ENCODE data around the gene TSPAN3.
A peak's percentile ranks its signal among the peaks of the same experiment; 100 is the strongest.

The TSPAN3 gene

GRCh38 chr15:77083381-77084160, 12.7 kb upstream of the TSPAN3 start:
- H3K4me3 ChIP-seq (ENCODE audit: low read depth, low read length), result peak overlapping the region; percentile 27
- ChIA-PET POLR2A (interaction anchor here (0.7 kb wide), 1 partner anchor 38 kb away, joined by 3 read pairs; no protein-coding TSS in a partner anchor), CTCF (no interaction called here)
- DNase-seq (ENCODE audit: low read depth, low spot score), result no peak
- TF ChIP-seq CTCF (IDR thresholded peaks at IDR 0.05; ENCODE audit: insufficient read depth, low read length, missing control alignments), result no peak

DNA sequence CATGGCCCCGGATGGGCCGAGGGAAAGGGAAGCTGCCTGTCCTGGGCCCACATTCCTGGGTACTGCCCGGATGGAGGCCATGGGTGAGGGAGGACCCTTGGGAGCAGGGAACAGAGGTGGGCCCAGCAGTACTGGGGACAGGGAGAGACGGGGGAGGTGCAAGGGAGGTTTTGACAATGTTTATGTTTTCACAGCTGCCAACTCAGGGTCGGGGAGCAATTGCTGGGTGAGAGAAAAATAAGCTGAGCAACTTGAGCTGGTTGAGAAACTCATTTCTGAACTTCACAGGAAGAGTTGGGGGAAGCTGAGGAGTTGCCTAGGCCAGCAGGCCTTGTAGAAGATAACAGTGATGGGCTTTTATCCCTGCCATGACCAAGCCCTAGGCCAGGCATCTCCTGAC, 11.1 kb upstream of the TSPAN3 start:
- no peak for TF ChIP-seq CTCF (IDR thresholded peaks at IDR 0.05; ENCODE audit: insufficient read depth, low read length, missing control alignments)
- CTCF ChIA-PET, result interaction anchor here (1.5 to 1.7 kb wide), 2 partner anchors 25 to 461 kb away, joined by 3 to 7 read pairs; no protein-coding TSS in a partner anchor
- H3K4me3 ChIP-seq (ENCODE audit: low read depth, low read length), result no peak overlapping the region
- POLR2A ChIA-PET, result interaction anchor here (1.4 kb wide), 1 partner anchor 22 kb away, joined by 4 read pairs; no protein-coding TSS in a partner anchor
- DNase-seq (ENCODE audit: low read depth, low spot score), result no peak

- no peak for DNase-seq (ENCODE audit: low read depth, low spot score)
- POLR2A ChIA-PET, result no interaction called here
- CTCF ChIA-PET, result interaction anchor here (0.9 kb wide), 1 partner anchor 42 kb away, joined by 3 read pairs; no protein-coding TSS in a partner anchor
Measured at GRCh38 chr15:77076323-77076915, 5.5 kb upstream of the TSPAN3 start.

DNA sequence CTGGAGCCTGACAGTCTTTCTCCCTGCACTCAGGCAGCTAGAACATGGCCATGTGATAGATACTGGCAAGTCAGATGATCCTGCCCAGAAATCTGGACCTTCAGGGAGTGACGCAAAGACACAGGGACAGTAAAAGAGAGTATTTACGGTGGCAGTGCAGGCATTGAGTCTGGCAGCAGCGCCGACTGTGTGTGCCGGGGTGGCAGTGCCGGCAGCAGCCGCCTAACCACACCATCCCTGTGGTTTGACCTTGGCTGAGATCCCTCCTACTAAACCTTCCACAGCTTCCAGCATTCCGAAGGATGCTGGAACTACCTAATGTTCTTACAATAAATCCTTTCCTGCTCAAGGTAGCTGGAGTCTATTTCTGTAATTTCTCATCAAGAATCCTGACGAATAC, 4.6 kb upstream of the TSPAN3 start:
- H3K4me3 ChIP-seq (ENCODE audit: low read depth, low read length), result no peak overlapping the region
- TF ChIP-seq CTCF (IDR thresholded peaks at IDR 0.05; ENCODE audit: insufficient read depth, low read length, missing control alignments), result no peak
- DNase-seq (ENCODE audit: low read depth, low spot score), result no peak
- ChIA-PET CTCF (no interaction called here), POLR2A (no interaction called here)

More at GRCh38 chr15:77076323-77076915, 5.5 kb upstream of the TSPAN3 start:
- no peak for TF ChIP-seq CTCF (IDR thresholded peaks at IDR 0.05; ENCODE audit: insufficient read depth, low read length, missing control alignments)
- no peak overlapping the region for H3K4me3 ChIP-seq (ENCODE audit: low read depth, low read length)

- TF ChIP-seq CTCF (IDR thresholded peaks at IDR 0.05; ENCODE audit: insufficient read depth, low read length, missing control alignments), result no peak
- no peak overlapping the region for H3K4me3 ChIP-seq (ENCODE audit: low read depth, low read length)
- POLR2A ChIA-PET, result no interaction called here
- CTCF ChIA-PET, result no interaction called here
- DNase-seq (ENCODE audit: low read depth, low spot score), result no peak
Measured at GRCh38 chr15:77074350-77074749, 3.4 kb upstream of the TSPAN3 start.
